Measurements from ENCODE around the gene DNAI2. TPM values are rescaled to one million over a fixed set of nuclear protein-coding genes. Genes with fewer than 3 reads are reported as not detected.
A peak's percentile ranks its signal among the peaks of the same experiment; 100 is the strongest.

The DNAI2 gene
- total RNA-seq, 2 experiments from 2014 or later = 0.35 to 1.3 TPM

DNA sequence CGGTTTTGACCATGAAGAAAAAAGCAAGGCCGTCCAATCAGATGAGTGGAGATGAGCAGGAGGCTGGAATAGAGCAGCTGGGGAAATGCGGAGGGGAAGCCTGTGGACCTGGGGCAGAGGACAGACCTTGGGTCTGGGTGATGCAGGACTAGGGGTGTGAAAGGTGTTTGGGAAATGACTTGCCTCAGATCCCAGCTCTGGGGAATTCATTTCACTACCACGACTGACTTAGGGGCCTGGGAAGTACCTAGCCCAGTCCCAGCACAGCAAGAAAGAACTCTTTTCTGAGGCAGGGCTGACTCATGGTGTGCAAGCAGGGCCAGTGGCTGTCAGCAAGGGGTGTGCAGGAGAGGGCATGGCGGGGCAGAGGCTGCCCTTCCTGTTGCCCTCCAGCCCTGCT, 14.8 kb downstream of the DNAI2 start:
- Mint-ChIP-seq H3K4me1 (peaks cover 47% of the 10 kb centered on the region), H3K9me3 (ENCODE audit: low read depth) (no peaks in the 10 kb centered on the region), H3K27me3 (no peaks in the 10 kb centered on the region), H3K27ac (peak overlapping the region; percentile 56), H3K4me3 (no peak overlapping the region), H3K36me3 (no peaks in the 10 kb centered on the region)
- CTCF ChIA-PET = interaction anchor here (1.3 to 1.5 kb wide), 2 partner anchors 67 to 169 kb away, joined by 3 to 4 read pairs; no protein-coding TSS in a partner anchor
- ATAC-seq (peak; percentile 70), DNase-seq (no peak)

- CTCF ChIA-PET = interaction anchor here (0.6 to 1.1 kb wide), 2 partner anchors 77 to 89 kb away, joined by 3 read pairs; no protein-coding TSS in a partner anchor
- Mint-ChIP-seq H3K27me3 (no peaks in the 10 kb centered on the region), H3K27ac (peak overlapping the region; percentile 32), H3K4me3 (no peak overlapping the region), H3K9me3 (ENCODE audit: low read depth) (no peaks in the 10 kb centered on the region), H3K36me3 (no peaks in the 10 kb centered on the region), H3K4me1 (peaks cover 42% of the 10 kb centered on the region)
- ATAC-seq (no peak), DNase-seq (no peak)
Observed at GRCh38 chr17:74289688-74290087, 15.7 kb downstream of the DNAI2 start.

DNA sequence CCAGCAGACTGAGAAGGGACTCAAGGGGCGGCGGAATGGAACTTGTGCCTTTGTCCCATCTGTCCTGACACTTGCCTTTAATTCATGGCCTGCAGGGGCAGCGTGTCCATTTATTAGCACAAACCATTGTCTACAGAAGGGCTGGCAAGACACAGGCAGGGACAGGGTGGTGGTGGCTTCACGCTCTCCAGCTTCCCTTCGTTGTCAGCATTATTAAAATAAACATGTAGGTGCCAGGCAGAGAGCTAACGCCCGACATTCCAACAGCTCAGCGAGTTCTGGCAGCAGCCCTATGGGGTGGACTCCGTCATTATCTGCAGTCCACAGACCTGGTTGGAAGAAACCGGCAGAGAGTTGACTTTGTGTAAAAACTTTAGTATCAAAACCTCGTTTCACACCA, 16.3 kb downstream of the DNAI2 start:
- ATAC-seq = no peak
- CTCF ChIA-PET = interaction anchor here (1.1 kb wide), 1 partner anchor 77 kb away, joined by 3 read pairs; no protein-coding TSS in a partner anchor
- DNase-seq = no peak
- Mint-ChIP-seq H3K4me1 (peaks cover 35% of the 10 kb centered on the region), H3K36me3 (no peaks in the 10 kb centered on the region), H3K9me3 (ENCODE audit: low read depth) (no peaks in the 10 kb centered on the region), H3K27me3 (no peaks in the 10 kb centered on the region), H3K4me3 (no peak overlapping the region), H3K27ac (no peak overlapping the region)

- no peak for ATAC-seq
- DNase-seq = no peak
- H3K4me1 Mint-ChIP-seq = peaks cover 39% of the 10 kb centered on the region
- H3K4me3 Mint-ChIP-seq = no peak overlapping the region
- no peaks in the 10 kb centered on the region for H3K27me3 Mint-ChIP-seq
- H3K9me3 Mint-ChIP-seq (ENCODE audit: low read depth) = no peaks in the 10 kb centered on the region
- H3K36me3 Mint-ChIP-seq = no peaks in the 10 kb centered on the region
- H3K27ac Mint-ChIP-seq = no peak overlapping the region
- CTCF ChIA-PET = interaction anchor here (1.2 to 1.3 kb wide), 2 partner anchors 9 to 166 kb away, joined by 3 to 4 read pairs; no protein-coding TSS in a partner anchor
Observed at GRCh38 chr17:74292495-74292894, 18.5 kb downstream of the DNAI2 start.

DNA sequence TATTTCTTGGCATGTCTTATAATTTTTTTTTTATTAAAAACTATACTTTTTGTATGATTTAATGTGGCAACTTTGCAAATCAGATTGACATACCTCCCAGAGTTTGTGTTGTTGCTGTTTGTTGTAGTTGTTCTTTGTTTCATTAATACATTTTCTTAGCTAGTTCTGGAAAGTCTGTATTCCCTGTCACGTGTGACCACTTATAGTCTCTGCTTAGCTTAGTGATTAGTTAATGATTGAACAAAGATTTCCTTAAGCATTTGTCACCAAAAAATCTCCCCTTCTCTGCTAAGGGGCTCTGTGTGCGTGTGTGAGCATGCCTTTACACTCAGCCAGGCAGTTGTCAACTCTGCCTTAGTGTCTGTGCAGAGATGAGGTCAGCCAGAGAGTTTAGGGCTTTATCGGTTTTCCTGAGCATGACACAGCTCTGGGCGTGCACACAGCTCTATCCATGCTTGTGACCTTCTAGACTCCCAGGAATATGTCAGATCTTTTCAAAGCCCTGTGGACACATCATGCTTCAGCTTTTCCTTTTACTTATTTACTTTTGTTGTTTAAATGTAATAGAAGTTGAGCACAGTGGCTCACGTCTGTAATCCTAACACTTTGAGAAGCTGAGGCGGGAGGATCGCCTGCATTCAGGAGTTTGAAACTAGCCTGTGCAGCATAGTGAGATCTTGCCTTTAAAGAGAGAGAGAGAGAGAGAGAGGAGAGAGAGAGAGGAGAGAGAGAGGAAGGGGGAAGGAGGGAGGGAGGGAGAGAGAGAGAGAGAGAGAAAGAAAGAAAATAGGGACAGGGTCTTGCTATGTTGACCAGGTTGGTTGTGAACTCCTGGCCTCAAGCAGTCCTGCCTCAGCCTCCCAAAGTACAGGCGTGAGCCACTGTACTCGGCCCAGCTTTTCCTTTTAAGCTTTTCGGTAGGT, 21.9 kb downstream of the DNAI2 start:
- no peak for DNase-seq
- Mint-ChIP-seq H3K36me3 (no peaks in the 10 kb centered on the region), H3K4me1 (peaks cover 20% of the 10 kb centered on the region), H3K27me3 (peaks cover 3% of the 10 kb centered on the region), H3K4me3 (no peak overlapping the region), H3K27ac (no peak overlapping the region), H3K9me3 (ENCODE audit: low read depth) (no peaks in the 10 kb centered on the region)
- CTCF ChIA-PET = interaction anchor here (0.9 to 5.8 kb wide), 18 partner anchors 10 to 159 kb away, joined by 3 to 45 read pairs (median 5); partner anchors contain the start of genes BTBD17 and TTYH2
- ATAC-seq = no peak

DNA sequence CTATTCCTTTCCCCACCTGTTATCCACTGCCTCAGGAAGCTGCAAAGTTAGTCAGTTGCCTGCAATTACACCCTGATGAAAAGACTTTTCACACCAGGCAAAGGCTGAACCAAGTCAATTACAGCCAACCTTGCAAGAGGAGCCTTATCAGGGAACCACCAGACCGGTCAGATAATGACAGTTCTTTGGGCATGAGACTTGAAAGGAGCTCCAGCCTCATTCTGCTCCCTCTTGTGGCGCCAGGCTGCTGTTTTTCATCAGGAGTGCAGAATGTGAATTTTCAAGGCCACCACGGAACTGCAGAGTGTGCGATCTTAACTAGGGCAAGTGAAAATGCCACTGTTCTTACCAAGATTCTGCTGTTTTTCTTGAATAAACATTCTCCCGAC, 22.5 kb downstream of the DNAI2 start:
- H3K27ac Mint-ChIP-seq = no peak overlapping the region
- no peaks in the 10 kb centered on the region for H3K9me3 Mint-ChIP-seq (ENCODE audit: low read depth)
- H3K4me1 Mint-ChIP-seq = peaks cover 23% of the 10 kb centered on the region
- CTCF ChIA-PET = interaction anchor here (0.8 to 5.8 kb wide), 17 partner anchors 9 to 159 kb away, joined by 3 to 45 read pairs (median 5); partner anchors contain the start of genes BTBD17, DNAI2 and TTYH2
- no peaks in the 10 kb centered on the region for H3K36me3 Mint-ChIP-seq
- DNase-seq (peak; percentile 64), ATAC-seq (no peak)
- no peak overlapping the region for H3K4me3 Mint-ChIP-seq
- H3K27me3 Mint-ChIP-seq = peaks cover 3% of the 10 kb centered on the region

- Mint-ChIP-seq H3K9me3 (ENCODE audit: low read depth) (no peaks in the 10 kb centered on the region), H3K4me3 (no peak overlapping the region), H3K27me3 (peaks cover 3% of the 10 kb centered on the region), H3K36me3 (no peaks in the 10 kb centered on the region), H3K27ac (no peak overlapping the region), H3K4me1 (peaks cover 23% of the 10 kb centered on the region)
- DNase-seq (peak; percentile 49), ATAC-seq (peak; percentile 68)
- CTCF ChIA-PET = interaction anchor here (0.7 to 5.8 kb wide), 9 partner anchors 14 to 227 kb away, joined by 3 to 45 read pairs (median 6); partner anchors contain the start of genes RPL38 and TTYH2
Observed at GRCh38 chr17:74297941-74298340, 23.9 kb downstream of the DNAI2 start.

DNA sequence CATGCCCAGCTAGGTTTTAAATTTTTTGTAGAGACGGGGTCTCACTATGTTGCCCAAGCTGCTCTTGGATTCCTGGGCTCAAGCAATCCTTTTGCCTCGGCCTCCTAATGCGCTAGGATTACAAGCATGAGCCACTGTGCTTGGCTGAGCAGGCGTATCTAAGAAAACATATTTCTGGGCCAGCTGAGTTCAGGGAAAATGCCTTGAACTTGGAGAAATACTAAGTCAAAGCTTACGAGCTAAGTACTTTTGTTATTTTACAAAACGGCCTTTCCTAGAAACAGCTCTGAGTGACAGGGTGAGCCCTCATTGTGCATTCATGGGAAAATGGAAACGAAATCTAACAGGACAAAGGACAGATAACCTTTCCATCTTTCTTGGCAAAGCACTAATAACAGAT, 24.7 kb downstream of the DNAI2 start:
- H3K27ac Mint-ChIP-seq = no peak overlapping the region

GRCh38 chr17:74299226-74300009, 25.4 kb downstream of the DNAI2 start:
- H3K36me3 Mint-ChIP-seq = no peaks in the 10 kb centered on the region
- ATAC-seq (no peak), DNase-seq (no peak)
- no peaks in the 10 kb centered on the region for H3K9me3 Mint-ChIP-seq (ENCODE audit: low read depth)
- CTCF ChIA-PET = interaction anchor here (0.9 to 5.8 kb wide), 15 partner anchors 12 to 96 kb away, joined by 3 to 45 read pairs (median 8); partner anchors contain the start of genes BTBD17, KIF19, RPL38 and TTYH2
- peaks cover 23% of the 10 kb centered on the region for H3K4me1 Mint-ChIP-seq
- no peak overlapping the region for H3K27ac Mint-ChIP-seq
- no peak overlapping the region for H3K4me3 Mint-ChIP-seq
- H3K27me3 Mint-ChIP-seq = peaks cover 3% of the 10 kb centered on the region

More for the DNA sequence above, 24.7 kb downstream of the DNAI2 start:
- Mint-ChIP-seq H3K4me3 (no peak overlapping the region), H3K4me1 (peaks cover 23% of the 10 kb centered on the region), H3K9me3 (ENCODE audit: low read depth) (no peaks in the 10 kb centered on the region), H3K27me3 (peaks cover 3% of the 10 kb centered on the region), H3K36me3 (no peaks in the 10 kb centered on the region)
- no peak for ATAC-seq
- DNase-seq = no peak
- CTCF ChIA-PET = interaction anchor here (0.9 to 5.8 kb wide), 11 partner anchors 11 to 95 kb away, joined by 3 to 45 read pairs (median 7); partner anchors contain the start of genes BTBD17, RPL38 and TTYH2

- Mint-ChIP-seq H3K36me3 (peaks cover 2% of the 10 kb centered on the region), H3K27ac (no peak overlapping the region), H3K9me3 (ENCODE audit: low read depth) (no peaks in the 10 kb centered on the region), H3K27me3 (peaks cover 7% of the 10 kb centered on the region), H3K4me3 (no peak overlapping the region), H3K4me1 (peaks cover 17% of the 10 kb centered on the region)
- ATAC-seq = no peak
- no peak for DNase-seq
- CTCF ChIA-PET = interaction anchor here (0.7 to 5.2 kb wide), 10 partner anchors 12 to 153 kb away, joined by 3 to 42 read pairs (median 15); partner anchors contain the start of genes BTBD17 and GPR142
Observed at GRCh38 chr17:74303305-74303704, 29.3 kb downstream of the DNAI2 start.

DNA sequence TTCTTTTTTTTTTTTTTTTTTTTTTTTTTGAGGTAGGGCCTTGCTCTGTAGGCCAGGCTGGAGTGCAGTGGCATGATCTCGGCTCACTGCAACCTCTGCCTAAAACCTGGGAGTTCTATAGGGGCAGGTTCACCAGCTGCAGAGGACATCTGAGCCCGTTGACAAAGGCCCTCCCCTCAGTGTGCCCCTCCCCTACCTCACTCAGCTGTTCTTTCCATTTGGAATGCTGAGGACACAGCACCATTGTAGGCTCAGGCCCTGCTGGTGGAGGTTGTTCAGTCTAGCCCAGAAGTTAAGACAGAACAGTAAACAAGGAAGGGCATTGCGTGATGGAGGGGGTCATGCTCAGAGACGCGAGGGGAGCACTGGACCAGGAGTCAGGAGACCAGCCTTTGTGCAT, 30.1 kb downstream of the DNAI2 start:
- ATAC-seq = no peak
- peaks cover 7% of the 10 kb centered on the region for H3K27me3 Mint-ChIP-seq
- no peaks in the 10 kb centered on the region for H3K9me3 Mint-ChIP-seq (ENCODE audit: low read depth)

GRCh38 chr17:74305865-74306654, 32.0 kb downstream of the DNAI2 start:
- CTCF ChIA-PET = interaction anchor here (0.7 to 5.2 kb wide), 17 partner anchors 10 to 226 kb away, joined by 3 to 42 read pairs (median 5); partner anchors contain the start of genes BTBD17, CD300LB and GPR142
- ATAC-seq = peak; percentile 46
- H3K36me3 Mint-ChIP-seq = peaks cover 2% of the 10 kb centered on the region
- DNase-seq = no peak
- H3K9me3 Mint-ChIP-seq (ENCODE audit: low read depth) = no peaks in the 10 kb centered on the region
- H3K27me3 Mint-ChIP-seq = peaks cover 4% of the 10 kb centered on the region
- H3K4me3 Mint-ChIP-seq = no peak overlapping the region
- no peak overlapping the region for H3K27ac Mint-ChIP-seq
- H3K4me1 Mint-ChIP-seq = peaks cover 18% of the 10 kb centered on the region

More for the DNA sequence above, 30.1 kb downstream of the DNAI2 start:
- Mint-ChIP-seq H3K4me3 (no peak overlapping the region), H3K4me1 (peaks cover 18% of the 10 kb centered on the region), H3K27ac (no peak overlapping the region), H3K36me3 (peaks cover 2% of the 10 kb centered on the region)
- DNase-seq = no peak
- CTCF ChIA-PET = interaction anchor here (0.7 to 5.2 kb wide), 11 partner anchors 10 to 309 kb away, joined by 3 to 42 read pairs (median 4); partner anchors contain the start of genes BTBD17 and GPR142
